Sigmoid colon (tissue), 3 donors: ENCODE results near the gene CASR.

Experiments used
- CTCF ChIP-seq, 4 experiments: fragments of 450-650 bp in 3 of 4; fragments of 200-600 bp in 1 of 4; IDR thresholded peaks; one replicate each; pipeline ENCODE4 v1.5.1; 2016 to 2019; ENCODE audit warnings: antibody characterized with exemption in 4 of 4, mild to moderate bottlenecking in 3 of 4, moderate library complexity in 2 of 4
- POLR2A ChIP-seq, 2 donors: fragments of 450-650 bp; IDR thresholded peaks; one replicate each; pipeline ENCODE4 v1.6.1; 2016; ENCODE audit warnings: antibody characterized with exemption in 2 of 2, mild to moderate bottlenecking in 2 of 2, moderate library complexity in 2 of 2

- TF ChIP-seq CTCF (IDR thresholded peaks at IDR 0.05) (no peak), POLR2A (IDR thresholded peaks at IDR 0.05) (no peak)
Measured at GRCh38 chr3:122283796-122284445, 100.5 kb downstream of the CASR start.
